Endometrial microvascular endothelial cells (primary cell): ENCODE results near the gene SHC4. TPM values are rescaled to one million over a fixed set of nuclear protein-coding genes. Genes with fewer than 3 reads are reported as not detected.
"Not testable (repeated sequence)": the region's sequence is repeated elsewhere in the genome, so short reads cannot be mapped to it uniquely, and the experiment has no call there.

Experiments used
- in situ Hi-C: cut with HindIII; loops from 2 replicates; pipeline ENCODE4 v1.10.0; 2017; ENCODE audit warnings: low sequenced_read_pairs, low pct_unique_long_range_greater_than_20kb; ENCODE audit errors: inconsistent ontology term
- total RNA-seq: library from RNA; depleted of rRNA; stranded (reverse); fragments of >200 nt; gene quantifications from one replicate; pipeline ENCODE4 v1.2.3, GENCODE V29; 2015; ENCODE audit errors: inconsistent ontology term

SHC4 gene
- total RNA-seq, 1 donor from 2014 or later: 0.09 TPM

DNA sequence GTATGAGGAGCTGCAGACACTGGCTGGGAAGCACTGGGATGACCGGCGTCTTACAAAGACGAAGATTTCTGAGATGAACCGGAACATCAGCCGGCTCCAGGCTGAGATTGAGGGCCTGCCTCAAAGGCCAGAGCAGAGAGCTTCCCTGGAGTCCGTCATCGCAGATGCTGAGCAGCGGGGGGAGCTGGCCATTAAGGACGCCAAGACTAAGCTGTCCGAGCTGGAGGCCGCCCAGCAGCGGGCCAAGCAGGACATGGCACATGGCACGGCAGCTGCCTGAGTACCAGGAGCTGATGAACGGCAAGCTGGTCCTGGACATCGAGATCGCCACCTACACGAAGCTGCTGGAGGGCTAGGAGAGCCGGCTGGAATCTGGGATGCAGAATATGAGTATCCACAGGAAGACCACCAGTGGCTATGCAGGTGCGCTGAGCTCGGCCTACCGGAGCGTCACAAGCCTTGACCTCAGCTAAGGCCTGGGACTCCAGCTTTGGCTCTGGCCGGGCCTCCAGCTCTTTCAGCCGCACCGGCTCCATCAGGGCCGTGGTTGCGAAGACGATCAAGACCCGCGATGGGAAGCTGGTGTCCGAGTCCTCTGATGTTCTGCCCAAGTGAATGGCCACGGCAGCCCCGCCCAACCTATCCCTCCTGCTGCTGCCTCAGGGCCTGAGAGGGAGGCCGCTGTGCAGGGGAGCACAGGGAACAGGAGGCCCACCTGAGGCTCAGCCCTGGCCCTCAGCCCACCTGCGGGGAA lies 9.2 kb upstream of the SHC4 start:
- in situ Hi-C loops: no loop called here

DNA sequence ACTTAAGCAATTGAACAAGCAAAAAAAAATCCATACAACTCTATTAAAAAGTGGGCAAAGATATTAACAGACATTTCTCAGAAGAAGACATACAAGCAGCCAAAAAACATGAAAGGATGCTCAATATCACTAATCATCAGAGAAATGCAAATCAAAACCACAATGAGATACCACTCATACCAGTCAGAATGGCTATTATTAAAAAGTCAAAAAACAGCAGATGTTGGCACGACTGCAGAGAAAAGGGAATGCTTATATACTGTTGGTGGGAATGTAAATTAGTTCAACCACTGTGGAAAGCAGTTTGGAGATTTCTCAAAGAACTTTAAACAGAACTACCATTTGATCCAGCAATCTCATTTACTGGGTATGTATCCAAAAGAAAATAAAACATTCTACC lies 7.2 kb upstream of the SHC4 start:
- in situ Hi-C loops: not testable (repeated sequence)

DNA sequence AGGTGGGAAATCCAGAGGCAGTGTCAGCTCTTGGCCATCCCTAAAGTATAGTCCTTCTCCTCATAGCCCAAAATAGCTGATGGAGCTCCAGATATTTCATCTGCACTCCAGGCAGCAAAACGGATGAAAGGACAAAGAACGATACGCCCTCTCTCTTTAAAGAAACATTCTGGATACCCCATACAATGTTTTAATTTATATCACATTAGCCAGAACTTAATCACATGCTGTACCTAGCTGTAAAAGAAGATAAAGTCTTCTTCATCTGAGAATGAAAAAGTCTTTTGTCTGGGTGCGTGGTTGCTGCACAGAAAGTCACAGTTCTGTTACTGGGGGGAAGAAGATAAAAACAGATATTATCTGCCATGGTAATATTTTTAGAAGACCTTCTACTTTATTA lies 4.3 kb upstream of the SHC4 start:
- in situ Hi-C loops: no loop called here

DNA sequence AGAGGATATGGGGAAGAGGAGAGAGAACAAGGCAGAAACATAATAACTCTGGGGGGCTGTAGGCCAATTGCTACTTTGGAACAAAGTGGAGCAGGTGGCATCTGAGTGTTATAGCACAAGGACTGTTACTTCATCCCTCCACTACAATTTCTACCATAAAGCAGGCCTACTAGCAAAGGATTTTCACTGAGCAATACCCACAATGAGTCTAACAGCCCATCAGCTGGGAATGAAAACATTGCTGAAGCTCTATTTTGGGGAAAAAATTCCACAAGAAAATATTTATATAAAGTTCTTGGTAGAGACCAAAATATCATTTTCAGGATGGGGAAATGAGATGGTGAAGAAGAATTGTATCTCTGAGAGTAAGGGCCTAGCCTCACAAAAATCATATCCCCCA lies 3.6 kb upstream of the SHC4 start:
- in situ Hi-C loops: no loop called here

DNA sequence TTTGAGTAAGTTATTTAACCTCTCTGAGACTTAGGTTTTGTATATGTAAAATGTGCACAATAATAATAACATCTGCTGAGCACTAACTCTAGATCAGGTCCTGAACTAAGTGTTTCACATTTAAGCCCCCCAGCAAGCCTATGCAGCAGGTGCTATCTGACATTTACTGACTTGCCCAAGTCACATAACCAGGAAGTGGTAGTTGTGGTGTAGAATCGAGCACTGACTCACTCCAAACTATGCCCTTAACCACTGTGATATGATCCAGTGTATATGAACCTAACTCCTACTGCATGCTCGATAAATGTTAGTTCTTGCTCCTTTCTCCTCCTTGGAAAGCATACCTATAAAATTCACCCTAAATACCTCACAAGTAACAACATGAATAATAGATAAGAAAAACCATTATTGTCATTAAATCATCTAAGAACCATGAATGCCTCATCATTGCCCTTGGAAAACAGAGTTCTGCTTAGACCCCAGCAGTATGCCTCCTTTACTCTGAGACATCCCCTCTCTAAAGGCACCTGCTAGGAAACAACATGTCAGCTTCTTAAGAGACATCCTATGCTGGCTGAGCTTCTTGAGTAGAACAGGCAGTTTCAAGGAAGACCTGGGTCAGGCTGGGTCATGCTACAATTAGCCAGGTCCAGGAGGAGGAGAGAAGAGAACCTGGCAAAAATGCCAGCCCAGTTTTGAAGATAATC lies 3.0 kb upstream of the SHC4 start:
- in situ Hi-C loops: no loop called here

DNA sequence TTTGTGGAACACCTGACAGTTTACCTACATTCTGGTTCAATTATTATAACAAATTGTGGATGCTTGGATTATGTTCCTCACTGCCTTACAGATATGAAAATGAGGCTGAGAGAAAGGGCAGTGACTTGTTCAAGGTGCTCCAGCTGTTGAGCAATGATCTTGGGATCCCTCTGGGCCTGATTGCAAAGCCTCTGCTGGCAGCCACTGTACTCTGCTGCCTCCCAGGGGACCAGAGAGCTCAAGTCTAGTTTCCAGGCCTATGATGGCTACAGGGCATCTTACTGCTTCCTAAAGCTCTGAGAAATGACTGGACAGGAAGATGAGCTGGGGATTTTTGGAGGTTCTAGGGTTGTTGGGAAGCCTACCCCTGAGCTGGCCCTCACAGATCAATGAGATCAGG lies 2.3 kb upstream of the SHC4 start:
- in situ Hi-C loops: no loop called here

DNA sequence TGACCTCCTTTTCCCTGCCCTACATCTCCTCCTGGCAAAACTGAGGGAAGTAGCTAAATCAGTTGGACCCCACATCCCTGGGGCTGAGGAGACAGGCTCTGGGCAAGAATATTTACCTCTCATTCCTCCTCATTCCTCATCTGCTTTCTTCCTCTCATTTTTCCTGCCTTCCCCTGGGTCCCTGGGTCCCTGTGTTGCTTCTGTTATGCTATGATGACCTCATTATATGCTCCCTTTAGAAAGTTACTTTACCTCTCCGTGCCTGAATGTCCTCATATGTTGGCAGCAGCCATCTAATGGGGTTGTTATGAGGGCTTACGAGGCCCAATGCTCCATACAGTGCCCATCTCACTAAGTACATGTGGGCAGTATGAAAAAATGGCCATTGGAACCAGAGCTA lies 1.2 kb upstream of the SHC4 start:
- in situ Hi-C loops: no loop called here

DNA sequence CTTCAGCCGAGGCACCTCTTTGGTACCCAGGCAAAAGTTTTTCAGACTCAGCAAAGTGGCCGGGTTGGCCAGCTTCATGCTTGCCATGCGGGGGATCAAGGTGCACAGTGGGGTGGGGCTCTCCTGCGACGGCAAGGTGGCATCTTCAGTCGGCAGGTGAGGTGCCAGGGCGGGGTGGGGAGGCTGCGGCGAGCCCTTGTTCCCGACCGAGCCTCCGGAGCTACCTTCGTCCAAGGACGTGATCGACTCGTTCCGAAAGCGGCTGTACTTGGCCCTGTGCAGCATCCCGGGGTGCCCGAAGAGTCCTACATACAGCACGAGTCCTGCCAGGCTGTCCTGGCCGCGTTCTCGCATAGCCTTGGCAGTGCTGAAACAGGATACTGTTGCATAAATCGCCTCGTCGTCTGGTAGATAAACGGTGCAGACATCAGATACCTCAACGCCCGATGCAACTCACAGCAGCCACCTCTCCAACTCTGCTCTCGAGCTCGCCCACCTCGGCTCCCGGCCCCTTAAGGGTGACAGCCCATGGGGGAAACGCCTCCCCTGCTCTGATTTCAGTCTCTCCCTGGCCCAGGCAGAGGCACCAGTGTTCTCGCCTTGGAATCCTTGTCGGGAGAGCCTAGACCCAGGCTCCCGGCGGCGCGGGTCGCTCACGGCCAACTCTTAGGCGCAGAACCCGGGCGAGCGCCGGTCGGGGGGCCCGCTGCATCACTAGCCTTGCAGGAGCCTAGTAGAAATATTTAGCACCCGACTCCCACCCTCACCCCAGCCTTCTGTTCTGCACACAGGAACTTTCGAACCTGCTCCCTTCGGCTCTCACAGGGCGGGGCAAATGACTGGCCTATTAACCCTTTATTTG lies 826 bp downstream of the SHC4 start:
- in situ Hi-C loops: no loop called here

DNA sequence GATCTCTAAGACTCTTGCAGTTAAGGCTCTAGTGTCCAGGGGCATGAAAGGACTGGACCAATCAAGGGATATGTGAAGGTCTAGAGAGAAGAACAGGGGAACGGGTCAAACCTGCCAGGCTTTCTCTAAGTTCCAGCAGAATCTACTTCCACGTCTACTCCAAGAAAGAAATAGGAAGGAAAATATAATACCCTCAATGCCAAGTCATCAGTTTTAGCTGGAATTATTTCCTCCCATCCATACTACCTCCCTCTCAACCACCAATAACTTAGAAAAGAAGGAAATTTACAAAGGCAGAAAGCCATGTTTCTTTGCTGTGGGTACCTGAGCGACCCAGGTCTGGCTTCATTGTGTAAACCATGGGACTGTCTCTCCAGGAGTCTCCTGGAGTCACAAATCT lies 7.8 kb downstream of the SHC4 start:
- in situ Hi-C loops: no loop called here

DNA sequence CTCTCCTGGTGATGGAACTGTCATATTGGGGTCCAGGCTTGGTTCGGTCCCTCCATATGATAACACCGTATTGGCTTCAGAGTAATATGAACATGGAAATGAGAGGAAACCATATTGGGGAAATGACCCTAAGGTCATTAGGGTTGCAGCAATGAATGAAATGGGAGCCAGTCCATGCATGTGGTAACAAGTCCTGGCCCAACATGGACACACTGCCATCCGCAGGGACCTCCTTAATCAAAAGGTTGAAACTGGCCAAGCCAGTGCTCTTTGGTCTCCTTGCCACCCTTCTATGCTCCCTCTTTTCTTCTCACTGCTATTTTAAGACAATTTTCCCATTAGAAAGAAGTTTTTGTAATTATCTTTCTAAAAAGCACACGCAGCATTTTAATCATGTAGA lies 8.3 kb downstream of the SHC4 start:
- in situ Hi-C loops: no loop called here

DNA sequence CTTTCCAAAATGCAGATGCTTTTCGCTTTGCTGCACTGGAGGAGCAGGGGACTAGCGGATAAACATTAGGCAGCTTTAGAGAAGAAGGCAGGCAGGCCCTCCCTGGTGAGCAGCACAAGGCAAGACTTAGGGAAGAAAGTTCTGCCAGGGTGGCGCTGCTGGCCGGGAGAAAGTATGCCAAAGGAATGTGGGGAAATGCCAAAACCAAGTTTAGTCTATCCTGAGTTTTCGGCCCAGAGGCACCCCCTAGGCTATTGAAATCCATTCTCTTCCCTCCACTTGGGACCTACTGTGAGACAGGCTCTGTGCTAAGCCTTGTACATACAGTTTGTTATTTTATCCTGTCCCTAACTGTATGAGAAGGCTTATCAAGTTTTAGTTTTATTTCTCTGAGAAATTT lies 9.2 kb downstream of the SHC4 start:
- in situ Hi-C loops: no loop called here

DNA sequence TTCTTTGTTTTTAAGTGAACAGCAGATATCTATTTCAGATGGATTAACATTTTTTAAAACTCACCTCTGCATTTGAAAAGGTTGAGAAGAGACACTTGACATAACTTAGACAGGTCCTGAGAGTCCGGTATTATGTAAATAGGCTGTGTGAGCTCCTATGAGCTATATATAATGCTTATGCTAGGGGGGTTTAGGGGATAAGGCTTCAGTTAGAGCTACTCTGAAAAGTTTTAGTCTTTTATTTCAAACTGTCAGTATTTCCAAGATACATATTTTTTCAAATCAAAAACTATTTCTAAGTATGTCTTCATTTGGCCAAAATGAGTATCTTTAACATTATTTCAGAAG lies 16.9 kb downstream of the SHC4 start:
- in situ Hi-C loops: no loop called here

DNA sequence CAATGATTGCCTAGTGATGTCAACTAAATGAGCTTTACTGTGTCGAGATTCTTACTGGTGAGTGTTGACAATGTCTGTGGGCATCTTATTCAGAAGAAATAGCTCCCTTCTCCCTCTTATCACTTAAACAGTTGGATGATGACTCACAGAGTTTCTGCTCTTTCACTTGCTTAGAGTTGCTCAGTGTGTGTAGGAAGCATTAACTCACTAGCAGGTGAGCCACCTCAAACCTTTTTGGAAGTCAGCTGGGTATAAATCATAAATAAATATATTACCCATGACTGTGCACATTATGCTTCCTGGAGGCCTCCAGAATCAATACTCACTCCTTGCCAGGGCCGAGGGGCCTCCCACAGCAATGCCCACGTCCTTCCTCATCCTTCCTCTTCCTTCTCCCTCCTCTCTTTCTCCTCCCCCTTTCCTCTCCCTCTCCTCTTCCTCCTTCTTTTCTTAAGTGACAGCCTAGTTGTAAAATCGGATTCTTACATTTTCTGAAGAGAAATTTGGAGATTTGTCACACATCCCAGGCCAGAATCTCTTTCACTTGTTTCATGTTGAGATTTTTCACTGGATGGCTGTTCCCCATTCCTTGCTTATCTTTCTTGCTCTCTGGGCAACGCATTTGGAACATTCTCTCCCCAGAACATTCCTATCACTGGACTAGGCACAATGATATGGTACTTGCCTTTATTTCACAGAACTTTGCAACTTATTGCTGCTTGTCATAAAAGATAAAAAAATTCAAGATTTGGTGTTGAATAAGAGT lies 17.5 kb downstream of the SHC4 start:
- in situ Hi-C loops: no loop called here

DNA sequence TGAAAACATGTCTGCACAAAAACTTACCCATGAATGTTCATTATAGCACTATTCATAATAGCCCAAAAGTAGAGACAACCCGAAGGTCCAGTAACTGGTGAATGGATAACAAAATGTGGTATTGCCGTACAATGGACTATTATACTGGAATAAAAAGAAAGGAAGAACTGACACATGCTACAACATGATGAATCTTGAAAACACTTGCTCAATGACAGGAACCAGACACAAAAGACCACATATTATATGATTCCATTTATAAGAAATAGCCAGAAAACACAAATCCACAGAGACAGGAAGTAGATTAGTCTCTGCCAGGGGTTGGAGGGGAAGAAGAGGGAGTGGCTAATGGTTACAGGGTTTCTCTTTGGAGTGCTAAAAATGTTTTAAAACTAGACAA lies 18.3 kb downstream of the SHC4 start:
- in situ Hi-C loops: no loop called here

DNA sequence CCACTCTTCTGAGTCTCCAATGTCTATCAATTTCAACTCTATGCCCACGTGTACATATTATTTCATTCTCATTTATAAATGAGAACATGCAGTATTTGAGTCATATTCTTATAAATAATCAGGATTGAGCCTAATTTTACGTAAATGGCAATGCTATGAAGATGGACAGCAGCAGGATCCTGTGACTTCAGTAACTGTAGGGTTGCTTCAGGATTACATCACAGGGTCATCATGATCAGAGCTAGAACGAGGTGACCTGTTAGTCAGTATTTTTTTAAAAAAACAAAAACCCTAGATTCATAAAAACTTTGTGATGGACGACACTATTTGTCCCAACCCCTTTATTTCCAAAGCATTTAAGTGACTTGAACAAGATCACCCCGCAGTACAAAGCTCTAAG lies 21.8 kb downstream of the SHC4 start:
- in situ Hi-C loops: no loop called here

DNA sequence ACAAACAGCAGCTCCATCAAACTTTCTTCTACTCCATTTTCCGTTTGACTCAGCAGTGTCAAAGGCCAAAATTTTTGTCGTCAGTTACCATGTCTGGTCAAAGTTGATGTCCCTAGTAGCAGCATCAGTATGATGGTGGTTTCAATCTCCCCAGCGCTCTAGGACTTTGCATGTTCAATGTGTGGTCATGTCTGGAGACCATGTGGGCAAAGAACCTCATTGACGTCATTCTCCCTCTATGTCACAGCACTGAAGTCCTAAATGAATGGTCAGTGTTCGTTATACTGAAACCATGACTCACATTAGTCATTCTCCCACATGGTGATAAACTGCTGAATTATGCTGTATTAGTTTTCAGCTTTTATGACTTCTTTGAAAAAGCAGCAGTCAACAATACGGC lies 23.2 kb downstream of the SHC4 start:
- in situ Hi-C loops: no loop called here

DNA sequence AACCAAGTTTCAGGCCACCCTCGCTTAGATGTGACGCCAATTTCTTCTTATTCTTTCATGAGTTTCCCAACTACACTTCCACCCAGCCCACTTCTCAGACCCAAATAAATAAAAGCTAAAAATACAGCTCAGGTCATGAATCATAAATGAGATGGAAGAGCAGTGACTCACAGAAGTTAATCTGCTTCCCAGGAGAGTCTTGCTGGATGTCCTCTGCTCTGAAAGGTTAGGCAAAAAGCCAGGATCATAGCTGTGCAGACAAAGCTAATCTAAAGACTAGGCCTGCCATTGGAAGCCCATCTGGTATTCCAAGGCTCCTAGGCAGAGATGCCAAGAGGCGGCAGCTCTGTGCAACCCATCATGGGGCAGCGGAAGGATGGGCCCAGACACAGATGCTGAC lies 24.1 kb downstream of the SHC4 start:
- in situ Hi-C loops: no loop called here

DNA sequence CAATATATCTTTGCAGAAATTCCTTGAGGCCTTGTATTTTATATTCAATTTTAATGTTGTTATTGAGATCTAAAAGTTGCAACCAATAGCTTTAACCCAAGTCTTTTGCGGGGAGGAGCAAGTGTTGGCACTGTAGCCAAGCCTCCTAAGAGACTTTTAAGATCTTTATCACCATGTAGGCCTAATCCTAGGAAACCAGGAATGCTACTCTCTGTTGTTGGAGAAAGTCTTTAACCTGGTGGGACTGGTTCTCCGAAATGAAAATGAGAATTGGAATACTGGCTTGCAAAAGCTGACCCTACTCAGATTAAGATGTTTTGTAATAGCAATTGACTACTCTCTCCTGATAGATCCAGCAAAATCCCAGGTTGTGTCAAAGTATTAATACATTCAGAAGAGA lies 25.8 kb downstream of the SHC4 start:
- in situ Hi-C loops: no loop called here

DNA sequence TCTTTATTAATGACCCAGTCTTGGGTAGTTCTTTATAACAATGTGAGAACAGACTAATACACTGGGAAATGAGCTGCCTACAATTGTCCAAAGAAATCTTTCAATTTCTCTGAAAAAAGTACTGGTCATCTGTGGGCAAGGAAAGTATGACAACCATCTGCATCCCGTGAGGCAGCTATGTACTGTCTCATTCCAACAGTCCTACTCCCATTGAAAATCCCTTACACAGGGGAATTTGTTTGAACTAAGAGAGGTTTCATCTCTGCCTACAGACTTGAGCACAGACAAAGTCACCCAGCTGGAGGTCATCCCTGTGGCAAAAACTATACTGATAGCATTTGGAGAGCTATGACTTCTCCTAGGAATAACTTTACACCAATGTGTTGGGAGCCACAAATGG lies 27.1 kb downstream of the SHC4 start:
- in situ Hi-C loops: no loop called here
